UCSD-AML1 (cell line): ENCODE measurements around the gene TCHP.

Experiments
- DNase-seq: peaks from one replicate; lab custom pipeline; 2025; ENCODE audit not compliant: unreplicated experiment; lab: John Stamatoyannopoulos, UW

Gene TCHP

DNA sequence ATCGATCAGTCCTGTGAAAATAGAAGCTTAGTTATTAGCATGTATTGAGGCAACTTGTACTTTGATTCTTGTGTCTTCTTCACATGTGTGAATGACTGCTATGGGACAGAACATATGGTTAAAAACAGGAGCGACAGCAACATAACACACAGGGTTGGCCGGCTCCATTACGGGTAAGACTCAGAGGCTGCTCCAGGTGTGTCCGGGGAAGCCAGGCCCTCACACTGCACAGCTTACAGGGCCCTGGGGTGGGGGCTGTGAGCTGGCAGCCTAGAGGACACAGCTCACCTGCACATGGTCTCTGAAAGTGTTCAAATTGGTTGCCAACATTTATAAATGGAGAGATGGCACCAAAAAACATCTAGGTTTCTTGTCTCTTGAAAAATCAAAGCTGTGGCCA, 31.1 kb downstream of the TCHP start:
- no peak for DNase-seq

DNA sequence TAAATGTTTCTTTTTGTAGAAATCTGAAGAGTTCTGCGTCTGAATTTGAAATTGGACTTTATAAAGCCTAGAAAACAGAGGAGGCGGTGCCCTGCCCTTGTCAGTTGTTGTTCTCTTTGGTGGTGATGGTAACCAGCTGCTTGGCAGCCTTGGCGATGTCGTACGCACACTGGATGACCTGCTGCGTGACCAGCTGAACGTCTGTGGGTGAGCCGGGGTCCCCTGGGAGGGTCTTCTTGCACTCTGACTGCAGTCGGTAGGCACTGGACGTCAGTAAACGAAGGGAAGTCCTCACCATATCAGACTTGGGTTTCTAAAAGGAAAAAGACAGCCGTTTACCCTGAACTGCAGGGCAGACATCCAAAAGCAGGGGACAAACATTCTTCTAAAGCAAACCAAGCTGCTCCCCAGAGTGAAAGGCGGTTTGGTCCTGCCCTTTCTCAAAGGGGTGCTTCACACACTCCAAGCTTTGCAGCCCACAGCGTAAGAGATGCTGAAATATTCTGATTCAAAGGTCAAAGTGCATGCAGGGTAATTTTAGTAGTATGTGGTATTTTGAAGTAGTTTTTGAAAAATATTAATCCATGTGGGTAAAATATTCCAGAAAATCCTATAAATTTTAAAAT, 32.9 kb downstream of the TCHP start:
- no peak for DNase-seq

DNA sequence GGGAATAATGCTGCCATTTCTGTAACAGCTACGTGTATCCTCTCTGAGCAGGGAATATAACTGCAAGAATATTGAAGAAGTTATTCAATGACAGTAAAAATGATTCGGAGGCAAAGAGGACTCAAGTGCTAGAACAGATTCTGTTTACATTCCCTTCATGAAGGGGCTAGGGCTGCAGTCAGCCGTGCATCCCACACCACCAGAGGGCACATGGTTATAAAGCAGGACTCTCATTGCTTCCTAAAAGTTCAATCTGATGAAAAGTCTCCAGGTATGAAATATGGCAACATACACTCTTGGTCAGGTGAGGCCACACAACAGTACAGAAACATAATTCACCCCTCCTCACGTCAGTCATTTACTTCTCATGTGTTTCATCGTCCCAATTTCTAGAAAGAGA, 34.0 kb downstream of the TCHP start:
- no peak for DNase-seq

DNA sequence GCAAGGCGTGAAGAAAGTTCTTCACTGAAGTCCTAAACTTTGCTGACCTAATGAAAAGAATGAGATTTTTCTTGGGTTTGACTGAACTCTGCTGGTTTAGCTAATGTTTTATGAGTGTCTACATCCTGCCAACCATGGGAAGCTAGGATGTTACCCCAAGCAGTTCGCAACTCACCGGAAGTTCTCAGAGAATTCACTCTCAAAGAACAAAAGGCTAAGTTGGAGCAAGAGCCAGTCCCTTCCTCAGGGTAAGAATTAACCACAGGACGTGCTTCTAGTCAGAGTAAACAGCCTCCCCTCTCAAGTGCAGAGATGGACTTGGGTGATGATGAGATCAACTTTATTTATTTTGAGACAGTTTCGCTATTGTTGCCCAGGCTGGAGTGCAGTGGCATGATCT, 37.3 kb downstream of the TCHP start:
- no peak for DNase-seq

DNA sequence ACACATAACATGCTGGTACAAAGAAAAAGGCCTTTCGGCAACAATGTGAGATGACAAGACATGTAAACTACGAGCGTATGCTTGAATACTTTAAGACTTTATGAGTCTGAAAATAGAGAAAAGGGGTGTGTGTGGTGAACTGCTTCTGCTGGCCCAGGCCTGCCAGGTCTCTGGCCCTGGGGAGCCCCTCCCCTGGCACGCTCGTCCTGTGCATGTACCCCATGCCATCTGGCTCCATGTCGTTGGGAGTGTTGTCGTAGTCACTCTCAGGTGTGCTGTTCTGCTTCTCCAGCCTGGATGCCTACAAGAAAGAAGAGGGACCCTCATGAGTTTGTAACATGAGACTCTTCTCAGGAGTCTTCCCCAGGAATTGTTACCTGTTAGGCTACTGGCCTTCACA, 38.9 kb downstream of the TCHP start:
- no peak for DNase-seq

DNA sequence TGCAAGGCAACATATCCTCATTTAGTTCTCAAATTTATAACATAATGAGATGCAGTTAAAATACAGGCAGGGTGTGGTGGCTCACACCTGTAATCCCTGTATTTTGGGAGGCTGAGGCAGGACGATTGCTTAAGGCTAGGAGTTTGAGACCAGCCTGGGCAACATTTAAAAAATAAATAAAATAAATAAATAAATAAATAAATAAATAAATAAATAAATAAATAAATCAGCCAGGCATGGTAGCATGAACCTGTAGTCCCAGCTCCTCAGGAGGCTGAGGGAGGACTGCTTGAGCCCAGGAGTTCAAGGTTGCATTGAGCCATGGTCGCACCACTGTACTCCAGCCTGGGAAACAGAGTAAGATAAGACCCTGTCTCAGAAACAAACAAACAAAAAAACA, 39.4 kb downstream of the TCHP start:
- no peak for DNase-seq

DNA sequence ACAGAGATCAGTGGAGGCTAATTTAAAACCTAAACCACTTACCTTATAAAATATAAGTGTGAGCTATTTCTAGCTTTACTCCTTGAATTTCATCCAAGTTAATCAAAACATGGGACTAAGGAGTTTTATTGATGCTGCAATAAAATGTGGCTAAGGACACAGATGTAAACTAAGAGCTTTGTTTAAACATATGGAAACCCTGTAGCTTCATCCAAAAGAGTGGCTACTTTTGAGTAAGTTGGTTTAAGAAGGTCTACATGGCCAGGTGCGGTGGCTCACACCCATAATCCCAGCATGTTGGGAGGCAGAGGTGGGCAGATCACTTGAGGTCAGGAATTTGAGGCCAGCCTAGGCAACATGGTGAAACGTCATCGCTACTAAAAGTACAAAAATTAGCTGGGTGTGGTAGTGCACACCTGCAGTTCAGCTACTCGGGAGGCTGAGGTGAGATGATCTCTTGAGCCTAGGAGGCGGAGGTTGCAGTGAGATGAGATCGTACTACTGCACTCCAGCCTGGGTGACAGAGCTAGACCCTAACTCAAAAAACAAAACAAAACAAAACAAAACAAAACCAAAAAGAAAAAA, 40.4 kb downstream of the TCHP start:
- DNase-seq = no peak

DNA sequence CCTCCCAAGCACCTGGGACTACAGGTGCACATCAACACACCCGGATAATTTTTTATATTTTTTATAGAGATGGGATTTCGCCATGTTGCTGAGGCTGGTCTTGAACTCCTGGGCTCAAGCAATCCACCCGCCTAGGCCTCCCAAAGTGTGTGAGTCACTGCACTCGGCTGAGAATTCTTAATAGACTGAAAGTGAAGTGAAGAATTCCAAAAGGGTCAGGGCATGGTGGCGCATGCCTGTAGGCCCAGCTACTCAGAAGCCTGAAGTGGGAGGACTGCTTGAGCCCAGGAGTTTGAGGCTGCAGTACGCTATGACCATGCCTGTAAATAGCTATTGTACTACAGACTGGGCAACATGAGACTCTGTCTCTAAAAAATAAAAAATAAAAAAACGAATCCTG, 43.7 kb downstream of the TCHP start:
- DNase-seq = no peak

DNA sequence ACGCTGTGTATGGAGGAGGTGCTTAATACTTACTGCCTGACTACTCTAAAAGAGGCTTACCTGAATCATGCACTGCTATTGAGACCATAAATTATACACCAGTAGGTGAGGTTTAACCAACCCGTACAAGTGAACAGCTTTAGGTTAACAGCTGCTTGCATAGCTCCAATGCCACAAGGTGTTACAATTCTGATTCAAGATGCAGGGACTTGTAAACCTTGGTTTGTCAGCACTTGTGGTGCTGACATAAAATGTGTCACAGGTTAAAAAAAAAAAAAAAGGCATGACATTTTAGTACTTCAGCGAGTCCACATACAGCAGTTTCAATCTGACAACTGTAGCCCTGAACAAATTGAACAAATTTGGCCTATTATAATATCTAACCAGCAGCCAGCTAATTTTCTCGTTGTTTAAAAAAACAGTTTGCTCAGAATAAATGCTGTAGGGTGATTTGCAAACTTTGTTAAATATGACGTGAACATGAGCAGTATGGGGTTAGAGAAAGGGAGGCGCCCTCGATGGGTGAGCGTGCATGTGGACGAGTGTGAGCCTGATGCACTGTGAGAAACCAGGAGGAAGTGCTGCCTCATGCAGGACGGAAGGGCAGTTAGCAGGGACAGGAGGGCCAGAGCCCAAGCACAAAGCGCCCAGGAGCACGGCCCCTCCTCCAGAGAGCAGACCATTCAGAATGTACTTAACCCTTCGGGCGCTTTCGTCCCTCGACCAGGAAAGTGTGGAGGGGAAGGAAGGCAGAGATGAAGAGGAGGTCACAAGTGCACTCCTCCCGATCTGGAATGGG, 44.7 kb downstream of the TCHP start:
- DNase-seq = peak; percentile 27

DNA sequence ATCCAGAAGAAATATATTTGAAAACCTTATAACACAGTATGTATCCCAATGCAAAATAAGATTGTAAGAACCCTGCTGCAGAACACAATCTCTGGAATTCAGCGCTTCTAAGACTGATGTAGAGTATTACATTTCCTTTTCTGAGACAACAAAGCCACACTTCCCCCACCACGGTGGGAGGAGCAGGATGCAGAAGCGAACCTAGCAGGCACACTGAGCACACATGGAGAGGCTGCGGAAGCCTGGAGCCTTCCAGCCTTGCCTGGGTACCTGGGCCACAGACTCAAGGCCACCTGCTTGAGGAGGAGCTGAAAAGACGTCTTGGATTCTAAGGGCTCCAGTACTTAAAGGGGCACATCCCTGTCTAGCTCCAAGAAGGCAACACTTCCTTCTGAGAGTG, 46.4 kb downstream of the TCHP start:
- peak; percentile 73 for DNase-seq

DNA sequence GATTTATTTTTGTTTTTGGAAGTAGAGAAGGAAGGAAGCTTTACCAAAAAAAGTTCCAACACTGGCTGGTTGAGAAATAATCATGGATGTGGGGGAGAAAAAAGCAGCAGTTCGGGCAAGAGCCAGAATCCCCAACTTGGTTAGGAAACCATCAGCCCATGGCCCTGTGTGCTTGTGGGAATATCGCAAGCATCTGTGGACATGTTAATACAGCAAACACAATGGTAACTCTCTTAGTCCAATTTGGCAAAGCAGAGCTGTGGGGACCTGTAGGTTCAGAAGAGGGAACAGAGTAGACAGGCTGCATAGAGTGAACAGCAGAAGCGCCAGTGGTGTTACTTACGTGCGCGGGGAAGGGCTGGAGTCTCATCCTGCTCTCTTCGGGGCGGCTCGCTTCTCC, 46.8 kb downstream of the TCHP start:
- DNase-seq = no peak

DNA sequence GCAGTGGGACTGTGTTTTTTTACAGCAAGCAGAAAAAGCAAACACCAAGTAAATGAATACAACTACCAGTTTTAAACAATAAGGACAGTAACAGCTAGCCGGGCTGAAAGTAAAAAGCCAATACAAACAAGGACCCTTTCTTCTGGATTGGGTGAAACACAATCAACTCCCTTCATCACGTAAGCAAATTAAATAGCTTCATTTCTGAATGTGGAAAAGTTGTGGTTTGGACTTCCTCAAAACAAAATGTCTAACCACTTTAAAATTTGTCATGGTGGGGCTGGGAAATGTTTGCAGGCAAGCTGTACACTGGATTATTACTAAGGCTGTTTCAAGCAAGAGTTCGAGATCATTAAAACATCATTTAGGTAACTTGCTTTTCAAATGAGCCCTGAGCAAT, 47.4 kb downstream of the TCHP start:
- no peak for DNase-seq

DNA sequence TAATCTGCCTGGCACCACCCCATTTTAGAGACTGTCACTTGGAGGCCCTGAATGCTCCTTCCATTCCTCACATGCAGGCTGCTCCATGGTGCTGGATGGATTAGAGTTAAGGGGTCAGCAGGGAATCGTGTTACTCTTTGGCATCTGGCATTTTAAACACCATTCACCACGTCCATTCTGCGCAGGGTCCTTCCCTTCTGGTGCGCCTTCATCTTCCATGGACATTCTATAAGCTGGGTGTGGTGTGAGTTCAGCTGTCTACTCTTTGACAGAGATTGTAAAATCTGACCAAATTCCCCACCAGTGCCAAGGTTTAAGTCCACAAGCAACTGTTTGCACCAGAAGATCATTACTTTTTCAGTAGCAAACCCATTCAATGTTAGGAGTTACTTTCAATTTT, 48.3 kb downstream of the TCHP start:
- no peak for DNase-seq

DNA sequence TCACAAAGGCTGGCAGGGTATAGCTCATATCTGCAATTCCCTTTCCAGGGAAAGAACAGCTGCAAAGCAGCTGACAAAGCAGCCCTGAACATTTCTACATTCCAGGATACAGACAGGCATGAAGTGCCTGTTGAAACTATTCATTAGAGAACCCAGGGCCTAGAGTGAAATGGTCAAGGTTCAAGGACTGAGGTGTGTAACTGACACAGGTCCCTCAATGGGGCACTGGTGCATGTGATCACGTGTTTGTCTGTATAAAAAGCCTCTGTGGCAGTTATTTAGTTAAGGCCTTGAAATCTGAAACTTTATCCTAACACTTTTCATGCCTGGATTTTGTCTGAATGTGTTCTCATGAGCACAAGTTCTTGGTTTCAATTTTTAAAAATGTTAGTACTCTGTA, 49.0 kb downstream of the TCHP start:
- DNase-seq = no peak

DNA sequence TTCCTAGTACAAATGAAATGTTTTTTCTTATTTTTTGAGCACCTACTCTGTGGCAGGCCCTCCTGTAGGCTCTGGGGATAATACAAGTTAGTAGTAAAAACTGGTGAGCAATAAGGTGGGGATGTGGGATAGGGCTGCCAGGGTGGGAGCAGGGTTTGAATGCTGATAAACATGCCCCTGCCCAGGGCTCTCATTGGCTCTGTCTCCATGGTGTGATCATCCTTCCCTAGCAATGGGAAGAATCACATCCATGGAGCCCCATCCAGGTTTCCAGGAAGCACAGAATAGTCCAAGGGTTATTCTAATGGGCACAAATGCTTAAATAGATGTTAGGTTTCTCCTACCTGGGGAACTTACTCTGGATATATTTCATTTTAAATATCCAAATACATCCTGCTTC, 50.6 kb downstream of the TCHP start:
- DNase-seq = no peak

DNA sequence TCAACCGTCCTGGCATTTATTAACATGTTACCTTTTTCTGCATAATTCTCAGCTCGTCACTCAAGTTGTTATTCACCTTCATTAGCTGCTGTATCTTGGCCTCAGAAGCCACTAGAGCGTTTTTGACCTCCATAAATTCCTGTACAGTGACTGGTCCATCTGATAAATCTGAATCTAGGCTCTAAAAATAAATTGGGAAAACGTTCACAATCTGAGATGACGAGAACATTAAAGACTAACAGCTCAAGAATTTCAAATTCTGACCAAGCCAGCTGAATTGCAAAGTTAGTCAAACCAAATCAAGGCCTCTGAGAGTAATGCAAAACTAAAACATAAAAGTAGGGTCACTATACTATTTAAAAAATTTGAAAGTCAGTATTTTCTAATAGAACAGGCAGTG, 51.1 kb downstream of the TCHP start:
- DNase-seq = no peak

DNA sequence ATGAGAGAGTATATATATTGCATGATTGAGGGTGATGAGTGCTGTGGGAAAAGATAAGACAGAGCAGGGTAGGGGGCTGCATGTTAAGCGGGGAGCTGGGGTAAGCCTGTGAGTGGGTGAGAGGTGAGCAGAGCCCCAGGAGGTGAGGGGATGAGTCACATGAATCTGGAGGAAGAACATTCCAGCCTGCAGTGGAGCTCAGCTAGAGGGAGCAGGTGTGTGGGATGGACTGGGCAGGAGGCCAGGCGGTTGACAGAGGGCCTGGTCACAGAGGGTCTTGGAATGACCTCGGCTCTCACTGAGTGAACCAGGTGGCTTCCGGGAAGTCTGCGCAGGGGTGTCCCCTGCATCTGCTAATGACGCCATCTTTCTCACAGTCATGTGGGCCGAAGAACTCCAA, 51.7 kb downstream of the TCHP start:
- no peak for DNase-seq

DNA sequence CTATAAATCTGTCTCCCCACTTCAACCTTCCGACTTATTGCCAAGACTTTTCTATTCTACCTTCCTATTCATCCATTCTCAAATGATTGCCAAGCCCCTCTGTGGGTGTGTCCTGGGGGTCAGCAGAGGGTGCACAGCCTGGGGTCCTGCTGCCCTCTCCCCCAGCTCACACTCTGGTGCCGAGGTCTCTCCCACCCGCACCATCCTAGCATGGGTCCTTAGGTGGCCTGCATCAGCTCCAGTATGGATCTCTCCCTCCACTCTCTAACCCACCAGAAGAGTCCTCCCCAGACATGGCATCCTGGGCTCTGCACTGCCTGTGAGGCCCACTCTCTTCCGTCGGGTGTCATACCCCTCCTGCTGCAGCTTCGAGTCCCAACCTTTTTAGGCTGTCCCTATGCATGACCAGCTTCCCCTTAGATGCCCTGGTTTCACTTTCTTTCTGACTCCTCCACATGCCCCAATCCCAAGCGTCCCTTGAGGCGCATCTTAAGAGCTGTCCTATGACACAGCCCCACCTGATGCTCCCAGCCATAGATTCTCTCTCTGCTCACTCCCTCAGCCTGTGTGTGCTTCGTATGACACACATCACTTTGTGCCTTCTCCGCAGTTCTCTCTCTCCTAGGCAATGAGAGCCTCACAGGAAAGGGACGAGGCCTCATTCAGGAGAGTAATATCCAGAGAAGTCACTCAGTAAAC, 52.2 kb downstream of the TCHP start:
- no peak for DNase-seq

DNA sequence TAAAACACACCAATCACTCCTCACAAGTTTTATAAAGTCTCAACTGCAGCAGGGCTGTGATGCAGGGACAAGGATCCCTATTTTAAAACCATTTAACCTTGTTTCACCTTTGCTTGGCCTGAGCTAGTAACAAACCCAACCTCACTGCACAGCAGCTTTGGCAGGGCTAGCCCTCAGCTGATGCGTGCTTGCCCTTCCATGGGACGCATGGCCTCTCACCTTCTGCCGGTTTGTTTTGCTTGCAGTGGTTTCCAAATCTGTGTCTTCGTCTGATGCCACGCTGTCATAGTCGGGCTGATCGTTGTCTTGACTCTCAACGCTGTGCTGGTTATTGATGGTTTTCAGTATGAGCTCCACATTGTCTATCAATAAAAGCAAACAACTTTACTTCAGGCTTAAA, 52.8 kb downstream of the TCHP start:
- no peak for DNase-seq

DNA sequence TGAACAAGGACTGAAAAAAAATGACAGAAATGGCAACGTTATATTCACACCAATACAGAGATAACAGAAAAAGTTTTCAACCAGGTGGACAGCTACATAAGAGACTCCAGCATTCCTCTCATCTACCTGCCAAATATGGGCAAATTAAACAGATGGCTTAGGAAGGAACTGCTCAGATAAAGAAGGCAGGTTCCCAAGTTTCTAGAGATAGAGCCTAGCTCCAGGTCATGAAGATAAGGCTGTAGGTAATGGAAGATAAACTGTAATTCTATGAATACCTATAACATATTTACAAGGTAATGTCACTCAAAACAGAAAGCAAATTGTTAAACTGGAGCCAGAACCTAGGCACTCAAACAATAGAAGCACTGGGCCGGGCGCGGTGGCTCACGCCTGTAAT, 53.6 kb downstream of the TCHP start:
- no peak for DNase-seq

DNA sequence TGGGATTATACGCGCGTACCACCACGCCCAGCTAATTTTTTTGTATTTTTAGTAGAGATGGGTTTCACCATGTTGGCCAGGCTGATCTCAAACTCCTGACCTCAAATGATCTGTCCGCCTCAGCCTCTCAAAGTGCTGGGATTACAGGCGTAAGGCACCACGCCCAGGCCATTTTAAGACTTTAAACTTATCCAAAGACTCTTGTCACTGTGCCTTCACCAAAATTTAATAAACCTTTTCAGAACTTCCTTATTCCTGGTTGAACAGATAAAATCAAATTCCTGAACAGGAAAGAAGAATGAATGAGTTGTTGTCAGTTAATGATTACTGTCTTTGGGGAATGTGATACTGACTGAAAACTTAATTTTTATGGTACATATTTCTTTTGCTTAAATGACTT, 58.3 kb downstream of the TCHP start:
- DNase-seq = no peak
